Ishikawa (cell line): ENCODE data around the gene BIRC6.

Experiments used
- EGR1 ChIP-seq: IDR thresholded peaks from 2 replicates; pipeline ENCODE4 v1.6.1; 2012
- FOXM1 ChIP-seq: IDR thresholded peaks from 2 replicates; pipeline ENCODE4 v1.6.1; 2012; ENCODE audit warnings: low read depth, borderline replicate concordance
- MAX ChIP-seq: IDR thresholded peaks from 2 replicates; pipeline ENCODE4 v1.6.1; 2012
- NFIC ChIP-seq: IDR thresholded peaks from 2 replicates; pipeline ENCODE4 v1.6.1; 2012
- TAF1 ChIP-seq: IDR thresholded peaks from 2 replicates; pipeline ENCODE4 v1.6.1; 2012; ENCODE audit warnings: low read depth, mild to moderate bottlenecking
- TEAD4 ChIP-seq: IDR thresholded peaks from 2 replicates; pipeline ENCODE4 v1.6.1; 2012

GRCh38 chr2:32656069-32656468, 299.2 kb downstream of the BIRC6 start:
- TF ChIP-seq NFIC (no peak), TAF1 (no peak), MAX (no peak), EGR1 (no peak), FOXM1 (no peak), TEAD4 (no peak)
